HepG2 (cell line): ENCODE measurements around the gene PNPLA1. TPM values are rescaled to one million over a fixed set of nuclear protein-coding genes. Genes with fewer than 3 reads are reported as not detected.

Experiments used
- ATAC-seq: fragments of 200-7000 bp; cut with Tn5 transposase; 3 replicates; pipeline ENCODE4 v1.9.1; 2020; ENCODE audit warnings: mild to moderate bottlenecking, moderate library complexity
- BruUV-seq: library from RNA; stranded (reverse); fragments of 400-500 nt; replicated peaks from 2 replicates; lab custom pipeline; 2021; lab: Mats Ljungman, UMichigan
- CTCF ChIA-PET: fragments of 300-600 bp; formaldehyde crosslinking; extraction: SDS; loops from one replicate; lab custom pipeline; 2021; ENCODE audit warnings: low total read pairs, inconsistent platforms, low intra/inter-chr PET ratio; lab: Yijun Ruan, JAX
- POLR2A ChIA-PET: fragments of 350-600 bp; sonication (Branson Sonifier 250); formaldehyde crosslinking; loops from one replicate; lab custom pipeline; 2020; ENCODE audit warnings: antibody characterized with exemption, inconsistent platforms; lab: Yijun Ruan, JAX
- DNase-seq: peaks from one replicate; pipeline ENCODE4 v3.0.0-alpha.2; 2015; ENCODE audit warnings: low spot score
- FAIRE-seq: peaks from 3 replicates; lab custom pipeline; 2011; peaks lifted over from hg19 to GRCh38; lab: Jason Lieb, UNC
- H2AFZ ChIP-seq: one replicate; pipeline ENCODE4 v1.6.1; 2011; ENCODE audit warnings: low read length, inconsistent platforms
- H3K27ac ChIP-seq: fragments of 300-600 bp; 3 replicates; pipeline ENCODE4 v1.8.0; 2011; ENCODE audit warnings: mixed run types, mild to moderate bottlenecking, mixed read lengths, low read length, inconsistent platforms; ENCODE audit not compliant: insufficient read depth; ENCODE audit errors: extremely low read length
- H3K27me3 ChIP-seq, 2 experiments: fragments of 200-600 bp in 1 of 2; 2 replicates in 1 of 2; 3 replicates in 1 of 2; pipeline versions ENCODE4 v1.6.0 to v1.8.0; 2011; ENCODE audit warnings: low read length in 2 of 2, mild to moderate bottlenecking in 2 of 2, moderate library complexity in 2 of 2, inconsistent platforms in 1 of 2; ENCODE audit not compliant: insufficient read depth in 2 of 2, control insufficient read depth in 1 of 2
- H3K36me3 ChIP-seq, 2 experiments: fragments of 200-600 bp in 1 of 2; replicated peaks in 1 of 2; 2 replicates in 1 of 2; 3 replicates in 1 of 2; pipeline versions ENCODE4 v1.5.1 to v1.8.0; 2011; ENCODE audit warnings: low read length in 2 of 2, inconsistent platforms in 1 of 2; ENCODE audit not compliant: insufficient read depth in 2 of 2, control insufficient read depth in 1 of 2
- H3K4me1 ChIP-seq: 2 replicates; pipeline ENCODE4 v1.5.1; 2012; ENCODE audit warnings: low read length, inconsistent platforms; ENCODE audit not compliant: insufficient read depth
- H3K4me2 ChIP-seq: 2 replicates; pipeline ENCODE4 v1.6.0; 2011; ENCODE audit warnings: low read depth, low read length, inconsistent platforms
- H3K4me3 ChIP-seq, 3 experiments: fragments of 200-600 bp in 1 of 3; sonication (generic), shearing (Covaris generic) in 1 of 3; replicated peaks in 1 of 3; 2 replicates each; pipeline ENCODE4 v1.5.1; 2011 to 2016; ENCODE audit warnings: low read length in 3 of 3, inconsistent platforms in 2 of 3, low read depth in 2 of 3, mild to moderate bottlenecking in 2 of 3, control low read depth in 1 of 3, mixed read lengths in 1 of 3; ENCODE audit not compliant: insufficient read depth in 1 of 3
- H3K79me2 ChIP-seq: one replicate; pipeline ENCODE4 v1.6.1; 2011; ENCODE audit warnings: low read length, inconsistent platforms; ENCODE audit not compliant: insufficient read depth
- H3K9ac ChIP-seq: 2 replicates; pipeline ENCODE4 v1.6.0; 2011; ENCODE audit warnings: mild to moderate bottlenecking, low read depth, low read length, inconsistent platforms; ENCODE audit not compliant: insufficient read depth
- H3K9me3 ChIP-seq: 2 replicates; pipeline ENCODE4 v1.5.1; 2012; ENCODE audit warnings: mild to moderate bottlenecking, low read length
- H4K20me1 ChIP-seq: 2 replicates; pipeline ENCODE4 v1.6.0; 2011; ENCODE audit warnings: inconsistent platforms, mild to moderate bottlenecking, low read length, moderate library complexity; ENCODE audit not compliant: insufficient read depth
- ATAD3A ChIP-seq: sonication (generic); formaldehyde crosslinking; IDR thresholded peaks from 2 replicates; pipeline ENCODE4 v1.4.0; 2020; ENCODE audit warnings: missing genetic modification reagents
- YEATS4 ChIP-seq: sonication (generic); formaldehyde crosslinking; IDR thresholded peaks from 2 replicates; pipeline ENCODE4 v1.4.0; 2020; ENCODE audit warnings: missing genetic modification reagents, borderline replicate concordance
- ZBTB33 ChIP-seq: sonication (generic); formaldehyde crosslinking; IDR thresholded peaks from 2 replicates; pipeline ENCODE4 v1.4.0; 2020; ENCODE audit warnings: missing genetic modification reagents
- ZBTB38 ChIP-seq: sonication (generic); formaldehyde crosslinking; IDR thresholded peaks from 2 replicates; pipeline ENCODE4 v1.5.1; 2020; ENCODE audit warnings: mild to moderate bottlenecking, missing genetic modification reagents
- ZFP90 ChIP-seq: sonication (generic); formaldehyde crosslinking; IDR thresholded peaks from 2 replicates; pipeline ENCODE4 v1.8.0; 2022; ENCODE audit warnings: missing genetic modification reagents, mild to moderate bottlenecking, inconsistent platforms, borderline replicate concordance
- ZMYM3 ChIP-seq: sonication (generic); formaldehyde crosslinking; IDR thresholded peaks from 2 replicates; pipeline ENCODE4 v1.5.1; 2020; ENCODE audit warnings: mild to moderate bottlenecking, missing genetic modification reagents
- WGBS: methylation state at CpG from one replicate; pipeline ENCODE4 v1.1.6; 2017; ENCODE audit warnings: low lambda C conversion rate; 5-methylcytosine and 5-hydroxymethylcytosine counted together
- in situ Hi-C: cut with HindIII; loops from 2 replicates; pipeline ENCODE4 v1.10.0; 2017; ENCODE audit warnings: low pct_unique_long_range_greater_than_20kb; ENCODE audit not compliant: extremely low pct_ligation_motif_present
- intact Hi-C: fragments of 100-400 bp; cut with micrococcal nuclease; formaldehyde crosslinking; loops from one replicate; pipeline ENCODE4 v1.10.0; 2022; ENCODE audit not compliant: unreplicated experiment
- polyA plus RNA-seq, 8 experiments: library from polyadenylated mRNA; depleted of rRNA in 3 of 8; stranded (reverse) in 7 of 8; unstranded in 1 of 8; fragments of >200 nt; fragmentation: Illumina TruSeq in 4 of 8; extraction: Trizol in 4 of 8; gene quantifications; 2 replicates each; pipeline versions ENCODE4 v1.2.1 to v1.2.3, GENCODE V29; 2011 to 2016; ENCODE audit warnings: low read depth in 4 of 8, missing spikeins in 1 of 8, mixed read lengths in 1 of 8; ENCODE audit not compliant: insufficient read depth in 1 of 8
- total RNA-seq, 5 experiments: library from RNA; depleted of rRNA; stranded (reverse); fragments of >200 nt; fragmentation: Illumina TruSeq; extraction: Trizol; gene quantifications; 2 replicates each; pipeline ENCODE4 v1.2.3, GENCODE V29; 2016; ENCODE audit warnings: low read depth in 1 of 5

The PNPLA1 gene
- total and polyA plus RNA-seq, 2 of the 13 experiments (the other 11 are each of a cell fraction or from before 2014, with no cell fraction given), result not detected

- H3K36me3 ChIP-seq, result no peaks in the 10 kb centered on the region
- TF ChIP-seq ZFP90 (CRISPR knock-in tag) (no peak), ZBTB38 (CRISPR knock-in tag) (no peak), YEATS4 (CRISPR knock-in tag) (no peak), ZMYM3 (CRISPR knock-in tag) (0 out of 2 replicates have a peak, but pooled peaks have one; percentile 0)
- no peak overlapping the region for H3K4me2 ChIP-seq
- ChIA-PET POLR2A (no interaction called here), CTCF (no interaction called here)
- H3K4me3 ChIP-seq, result no peak overlapping the region
- H3K79me2 ChIP-seq, result no peaks in the 10 kb centered on the region
- no peak overlapping the region for H3K27ac ChIP-seq
- intact Hi-C loops, result no loop called here
- H3K9ac ChIP-seq, result no peak overlapping the region
- WGBS, result 46% methylated on average over 12 of the region's 12 CpGs
- FAIRE-seq, result no peak
- H4K20me1 ChIP-seq, result no peaks in the 10 kb centered on the region
- in situ Hi-C loops, result no loop called here
- DNase-seq, result no peak
- no peaks in the 10 kb centered on the region for H3K4me1 ChIP-seq
- peaks cover 3 to 55% of the 10 kb centered on the region in 2 experiments; a peak in 4 of 5 replicates for H3K27me3 ChIP-seq
- H3K9me3 ChIP-seq, result 0 out of 2 replicates have a peak, but pooled peaks cover 4% of the 10 kb centered on the region
- no peak; the same call in 1 of the 3 replicates for ATAC-seq
- BruUV-seq, result no TSS peak
- H2AFZ ChIP-seq, result no peak overlapping the region
Observed at GRCh38 chr6:36268478-36269275, 1.2 kb upstream of the PNPLA1 start.

- intact Hi-C loops, result no loop called here
- no peaks in the 10 kb centered on the region for H3K9me3 ChIP-seq
- no peaks in the 10 kb centered on the region for H3K79me2 ChIP-seq
- no peak overlapping the region for H3K4me3 ChIP-seq
- peaks cover 3 to 65% of the 10 kb centered on the region in 2 experiments; a peak in 4 of 5 replicates for H3K27me3 ChIP-seq
- 47% methylated on average over 8 of the region's 8 CpGs for WGBS
- DNase-seq, result no peak
- H3K27ac ChIP-seq, result no peak overlapping the region
- FAIRE-seq, result no peak
- CTCF ChIA-PET, result no interaction called here
- TF ChIP-seq ATAD3A (CRISPR knock-in tag) (no peak), ZBTB33 (CRISPR knock-in tag) (peak; percentile 60)
- BruUV-seq, result no TSS peak
- H3K4me1 ChIP-seq, result no peaks in the 10 kb centered on the region
- no peak for ATAC-seq
- in situ Hi-C loops, result no loop called here
- POLR2A ChIA-PET, result no interaction called here
- H3K9ac ChIP-seq, result no peak overlapping the region
- H4K20me1 ChIP-seq, result no peaks in the 10 kb centered on the region
- H3K4me2 ChIP-seq, result no peak overlapping the region
- H3K36me3 ChIP-seq, result no peaks in the 10 kb centered on the region
- H2AFZ ChIP-seq, result no peak overlapping the region
Observed at GRCh38 chr6:36272234-36272633, 2.4 kb downstream of the PNPLA1 start.
